ENCODE results near the gene METAP1D.

- TF ChIP-seq POLR2A (IDR thresholded peaks at IDR 0.05) (no peak), CTCF (IDR thresholded peaks at IDR 0.05) (no peak), POLR2AphosphoS5 (IDR thresholded peaks at IDR 0.05; ENCODE audit: insufficient read depth in 1 of 2, low read depth in 1 of 2) (peak in 1 of 2 donors; percentile 37)
Measured at GRCh38 chr2:172098650-172099471, 99.1 kb downstream of the METAP1D start.

All from vagina (tissue), 2 donors.